HT-29 (cell line): Measurements from ENCODE around the gene CLASP2. TPM values are rescaled to one million over a fixed set of nuclear protein-coding genes. Genes with fewer than 3 reads are reported as not detected.
"Not testable (repeated sequence)": the region's sequence is repeated elsewhere in the genome, so short reads cannot be mapped to it uniquely, and the experiment has no call there.

Source experiments
- DNase-seq: peaks from one replicate; pipeline ENCODE4 v3.0.0-alpha.2; 2015; ENCODE audit warnings: low spot score
- total RNA-seq: library from RNA; depleted of rRNA; stranded (reverse); fragments of >200 nt; shearing (Covaris generic); gene quantifications from 2 replicates; pipeline ENCODE4 v1.2.3, GENCODE V29; 2014

The CLASP2 gene
- total RNA-seq, 1 experiment from 2014 or later = 38.1 TPM

DNA sequence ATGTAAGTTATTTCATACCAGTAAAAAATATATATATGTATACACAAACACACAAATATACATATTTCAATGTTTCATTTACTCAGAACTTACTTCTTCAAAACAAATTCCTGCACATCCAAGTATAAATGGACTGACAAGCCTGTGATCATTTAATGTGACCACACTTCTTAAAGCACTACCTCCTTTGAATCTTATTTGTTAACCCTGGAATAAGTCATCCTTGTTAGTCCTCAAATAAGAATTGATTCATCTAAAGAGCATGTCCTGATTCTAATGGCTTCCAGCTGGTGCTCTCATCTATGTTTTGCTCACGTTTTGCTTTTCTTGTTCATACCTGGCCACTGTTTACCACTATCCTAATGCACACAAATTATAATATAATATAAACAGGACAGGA is 173.9 kb downstream of the CLASP2 start:
- DNase-seq = no peak

DNA sequence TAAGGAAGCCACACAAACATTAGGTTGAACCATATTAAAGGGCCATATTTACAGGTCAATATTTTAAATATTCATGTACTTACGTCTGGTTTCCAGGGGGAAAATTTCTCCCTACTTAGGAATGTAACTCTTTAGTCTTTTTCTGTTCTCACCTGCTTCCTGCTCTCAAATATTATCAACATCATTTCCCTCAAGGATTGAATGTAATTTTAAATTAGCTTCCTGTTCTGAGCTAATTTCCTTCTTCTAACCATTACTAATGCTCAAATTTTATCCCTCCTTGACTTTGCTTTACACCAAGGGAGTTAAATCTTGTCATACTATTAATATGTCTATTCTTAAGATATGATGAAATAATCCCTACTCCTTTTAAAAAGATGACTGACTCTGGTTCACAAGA is 174.5 kb downstream of the CLASP2 start:
- no peak for DNase-seq

DNA sequence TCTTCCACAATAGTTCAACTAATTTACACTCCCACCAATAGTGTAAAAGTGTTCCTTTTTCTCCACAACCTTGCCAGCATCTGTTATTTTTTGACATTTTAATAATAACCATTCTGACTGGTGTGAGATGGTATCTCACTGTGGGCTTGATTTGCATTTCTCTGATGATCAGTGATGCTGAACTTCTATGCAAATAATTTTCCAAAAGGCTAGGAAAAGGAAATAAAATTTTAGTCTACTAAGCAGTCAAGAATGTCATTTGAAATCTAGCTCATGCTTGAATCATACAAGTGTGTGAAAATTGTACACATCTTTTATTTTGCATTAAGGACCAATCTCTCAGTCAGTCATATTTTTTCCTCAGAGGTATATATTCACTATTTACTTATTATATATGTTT is 176.1 kb downstream of the CLASP2 start:
- DNase-seq = no peak

DNA sequence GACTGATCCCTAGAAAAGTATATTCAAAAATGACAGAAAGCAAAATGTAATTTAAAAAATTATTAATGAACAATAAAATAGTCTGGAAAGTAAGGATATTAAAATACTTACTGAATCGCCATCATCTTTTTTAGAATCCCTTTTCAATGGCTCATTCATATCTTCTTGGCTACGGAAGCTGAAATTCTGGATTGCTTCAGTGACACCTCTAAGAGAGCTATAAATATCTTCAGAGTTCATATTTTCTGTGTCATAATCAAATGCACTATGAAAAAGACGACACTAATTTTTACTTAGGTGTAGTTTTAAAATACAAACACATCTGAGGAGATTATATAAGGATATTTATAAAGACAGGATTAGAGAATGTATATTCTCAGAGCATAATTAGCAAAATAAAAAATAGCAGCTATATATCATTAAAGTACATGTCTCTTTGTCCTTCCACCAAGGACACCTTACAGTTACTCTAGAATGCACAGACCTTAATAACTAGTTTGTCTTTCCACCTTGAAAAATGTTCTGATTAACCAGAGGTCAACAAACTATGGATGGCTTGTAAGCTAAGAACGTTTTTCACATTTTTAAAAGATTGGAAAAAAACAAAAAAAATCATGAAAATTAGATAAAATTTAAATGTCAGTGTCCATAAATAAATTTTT is 179.2 kb downstream of the CLASP2 start:
- no peak for DNase-seq

DNA sequence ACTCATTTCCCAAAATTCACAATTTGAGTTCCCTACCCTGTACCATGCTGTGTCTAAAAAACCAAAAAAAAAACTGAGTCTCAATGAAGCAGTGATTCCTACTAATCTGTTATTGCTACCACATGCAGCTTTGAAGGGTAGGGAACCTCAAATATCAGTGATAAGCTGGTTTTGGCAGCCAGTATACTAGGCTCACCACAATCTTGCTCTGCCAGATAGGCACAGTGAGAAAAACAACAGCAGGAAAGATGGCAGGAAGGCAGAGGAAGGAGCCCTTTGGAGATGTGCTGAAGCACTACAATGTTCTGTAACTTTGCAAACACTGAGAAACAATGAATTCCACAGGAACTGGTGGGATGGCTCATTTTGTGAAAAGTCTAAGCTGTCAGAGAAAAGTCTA is 180.9 kb downstream of the CLASP2 start:
- DNase-seq = no peak

DNA sequence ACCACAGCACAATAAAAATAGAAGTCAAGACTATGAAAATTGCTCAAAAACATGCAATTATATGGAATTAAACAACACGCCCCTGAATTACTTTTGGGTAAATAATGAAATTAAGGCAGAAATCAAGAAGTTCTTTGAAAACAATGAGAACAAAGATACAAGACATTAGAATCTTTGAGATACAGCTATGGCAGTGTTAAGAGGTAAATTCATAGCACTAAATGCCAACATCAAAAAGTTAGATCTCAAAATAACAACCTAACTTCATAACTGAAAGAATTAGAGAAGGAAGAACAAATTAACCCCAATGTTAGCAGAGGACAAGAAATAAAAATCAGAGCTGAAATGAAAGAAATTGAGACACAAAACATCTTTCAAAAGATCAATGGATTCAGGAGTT is 191.3 kb downstream of the CLASP2 start:
- no peak for DNase-seq

DNA sequence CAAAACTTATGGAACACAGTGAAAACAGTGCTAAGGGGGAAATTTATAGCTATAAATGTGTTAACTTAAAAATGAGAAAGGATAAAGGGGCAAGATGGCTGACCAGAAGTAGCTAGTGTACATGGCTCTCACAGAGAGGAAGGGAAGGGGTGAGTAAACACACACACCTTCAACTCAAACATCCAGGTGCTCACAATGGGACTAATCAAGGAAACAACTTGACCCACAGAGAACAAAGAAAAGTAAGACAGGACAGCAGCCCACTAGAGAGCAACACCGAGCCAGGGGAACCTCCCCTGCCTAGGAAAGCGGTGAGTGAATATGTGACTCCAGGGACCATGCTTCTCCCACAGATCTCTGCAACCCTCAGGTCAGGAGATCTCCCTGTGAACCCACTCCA is 192.8 kb downstream of the CLASP2 start:
- DNase-seq = no peak

DNA sequence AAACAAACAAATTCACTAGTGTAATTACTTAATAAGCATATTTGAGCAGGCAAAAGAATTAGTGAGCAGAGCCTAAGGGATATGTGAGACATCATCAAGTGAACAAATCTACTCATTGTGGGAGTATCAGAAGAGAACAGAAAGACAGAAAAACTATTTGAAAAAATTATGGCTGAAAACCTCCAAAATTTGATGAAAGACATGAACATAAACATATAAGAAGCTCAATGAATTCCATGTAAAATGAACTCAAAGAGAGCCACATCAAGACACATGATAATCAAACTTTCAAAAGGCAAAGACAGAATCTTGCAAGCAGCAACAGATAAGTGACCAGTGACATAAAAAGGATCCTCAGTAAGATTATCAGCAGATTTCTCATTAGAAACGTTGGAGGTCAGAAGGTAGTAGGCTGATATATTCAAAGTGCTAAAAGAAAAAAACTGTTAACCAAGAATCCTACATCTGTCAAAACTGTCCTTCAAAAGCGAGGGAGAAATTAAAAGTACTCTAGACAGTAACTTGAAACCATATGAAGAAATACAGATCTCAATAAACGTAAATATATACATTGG is 194.9 kb downstream of the CLASP2 start:
- DNase-seq = no peak

DNA sequence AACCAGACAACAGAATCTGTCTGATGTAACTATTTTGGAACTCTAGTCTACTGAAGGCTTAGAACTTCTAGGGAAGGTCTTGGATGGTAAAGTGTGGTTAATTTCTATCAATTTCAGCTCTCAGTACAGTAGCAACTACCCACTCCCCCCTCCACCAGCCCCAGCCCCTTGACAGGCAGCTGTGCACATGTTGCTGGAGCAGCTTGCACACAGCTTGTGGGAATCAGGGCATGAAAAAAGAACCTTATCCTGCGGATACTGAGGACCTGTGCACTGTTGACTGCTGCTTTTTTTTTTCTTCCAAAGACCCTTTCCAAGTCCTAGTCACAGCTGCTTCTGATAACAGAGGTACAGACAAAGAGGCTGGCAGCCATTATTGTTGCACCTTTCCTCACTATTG is 196.3 kb downstream of the CLASP2 start:
- no peak for DNase-seq

DNA sequence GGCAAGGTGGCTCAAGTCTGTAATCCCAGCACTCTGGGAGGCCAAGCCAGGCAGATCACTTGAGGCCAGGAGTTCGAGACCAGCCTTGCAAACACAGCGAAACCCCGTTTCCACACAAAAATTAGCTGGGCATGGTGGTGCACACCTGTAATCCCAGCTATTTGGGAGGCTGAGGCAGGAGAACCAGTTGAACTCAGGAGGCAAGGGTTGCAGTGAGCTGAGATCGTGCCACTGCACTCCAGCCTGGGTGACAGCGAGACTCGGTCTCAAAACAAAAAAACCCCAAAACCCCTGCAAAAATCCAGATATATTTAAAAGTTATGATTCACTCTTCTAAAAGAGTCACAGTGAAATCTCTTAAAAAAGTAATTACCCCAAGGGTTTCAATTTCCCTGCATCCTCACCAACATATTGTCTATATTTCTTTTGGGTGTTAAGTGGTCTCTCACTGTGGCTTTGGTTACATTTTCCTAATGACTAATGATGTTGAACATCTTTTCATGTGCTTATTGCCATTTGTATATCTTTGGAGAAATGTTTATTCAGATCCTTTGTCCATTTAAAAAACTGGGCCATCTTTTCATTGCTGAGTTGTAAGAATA is 204.7 kb downstream of the CLASP2 start:
- DNase-seq = no peak

DNA sequence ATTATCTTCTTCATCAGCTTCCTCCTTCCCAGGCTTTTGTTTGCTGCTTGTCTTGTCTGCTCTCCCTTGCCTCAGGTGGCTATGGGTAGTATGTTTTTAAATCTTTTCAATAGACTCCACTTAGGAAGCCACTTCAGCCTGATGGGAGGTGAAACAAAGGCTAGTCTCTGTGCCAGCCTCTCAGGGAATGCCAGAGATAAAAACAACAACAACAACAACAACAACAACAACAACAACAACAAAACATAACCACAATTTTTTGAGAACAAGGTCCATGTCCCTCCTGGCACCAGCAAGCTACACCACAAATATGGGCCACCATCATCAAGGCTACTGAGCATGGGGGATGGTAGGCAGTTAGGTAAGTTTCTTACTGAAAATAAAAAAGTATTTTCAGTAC is 213.0 kb downstream of the CLASP2 start:
- DNase-seq = no peak

DNA sequence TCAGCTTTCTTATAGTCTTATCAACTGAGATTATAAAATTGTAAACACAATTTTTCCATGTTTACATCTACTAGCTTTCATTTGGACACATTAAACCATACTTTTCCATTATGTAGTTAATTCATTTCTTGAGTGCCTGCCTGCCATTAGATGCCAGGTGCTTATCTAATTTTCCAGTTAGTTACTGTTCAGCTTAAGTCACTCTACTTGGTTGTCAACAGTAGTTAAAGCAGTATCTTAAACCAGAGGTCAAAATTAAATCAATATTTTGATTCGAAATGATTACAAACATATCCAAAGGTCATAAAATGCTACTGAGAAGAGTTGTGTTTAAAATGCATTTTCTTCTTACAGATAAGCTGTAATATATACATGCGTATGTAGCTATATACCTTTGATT is 221.6 kb downstream of the CLASP2 start:
- no peak for DNase-seq

DNA sequence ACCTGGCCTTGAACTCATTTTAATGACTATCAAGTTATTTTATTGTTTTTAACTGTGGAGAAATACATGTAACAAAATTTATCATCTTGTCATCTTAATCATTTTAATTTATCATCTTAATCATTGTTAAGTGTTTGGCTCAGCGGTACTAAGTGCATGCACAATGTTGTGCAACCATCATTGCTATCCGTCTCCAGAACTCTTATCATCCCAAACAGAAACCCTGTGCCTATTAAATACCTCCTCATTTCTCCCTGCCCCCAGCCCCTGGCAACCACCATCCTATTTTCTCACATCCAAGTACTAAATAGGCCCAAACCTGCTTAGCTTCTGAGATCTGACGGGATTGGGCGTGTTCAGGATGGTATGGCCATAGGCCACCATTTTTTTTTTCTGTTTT is 226.3 kb downstream of the CLASP2 start:
- DNase-seq = no peak

DNA sequence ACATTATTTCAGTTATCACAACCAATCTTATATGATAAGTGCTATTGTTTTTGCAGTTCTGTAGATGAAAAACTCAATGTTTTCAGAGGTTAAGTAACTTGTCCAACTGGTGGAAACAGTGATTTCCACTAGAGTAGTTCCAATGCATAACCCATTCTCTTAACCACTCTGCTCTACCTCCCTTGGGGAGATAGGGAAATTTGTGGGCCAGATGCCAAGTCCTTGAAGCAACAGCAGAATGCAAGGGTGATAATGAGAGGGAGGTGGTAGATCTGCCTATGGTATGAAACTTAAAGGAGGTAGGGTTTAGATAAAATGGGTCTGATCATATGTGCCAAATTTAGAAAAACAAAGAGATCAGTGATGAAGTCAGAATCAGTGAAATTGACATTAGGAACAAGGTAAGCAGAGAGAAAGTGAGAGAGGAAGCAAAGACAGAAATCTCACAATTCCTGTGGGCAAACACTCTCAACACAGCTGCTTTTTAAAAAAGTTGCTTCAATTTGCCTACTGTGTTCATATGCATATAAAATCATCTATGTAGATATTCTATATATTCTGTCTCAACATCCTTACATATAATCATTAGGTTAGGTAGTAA is 227.3 kb downstream of the CLASP2 start:
- no peak for DNase-seq

DNA sequence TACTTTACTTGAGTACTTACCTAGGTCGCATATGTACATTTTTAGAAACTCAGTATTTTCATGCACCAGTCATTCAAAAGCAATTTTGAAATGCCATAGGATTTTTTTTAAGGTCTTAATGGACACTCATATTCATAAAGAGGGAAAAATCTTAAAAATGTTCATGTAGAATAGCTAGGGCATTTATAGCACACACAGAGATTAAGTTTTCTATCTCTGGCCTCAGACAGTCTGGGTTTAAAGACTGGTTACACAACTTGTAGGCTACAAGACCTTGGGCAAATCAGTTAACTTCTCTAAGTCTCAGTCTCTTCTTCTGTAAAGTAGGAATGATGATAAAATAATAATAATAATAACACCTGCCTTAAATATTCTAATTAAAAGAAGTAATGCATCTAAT is 229.4 kb downstream of the CLASP2 start:
- no peak for DNase-seq

DNA sequence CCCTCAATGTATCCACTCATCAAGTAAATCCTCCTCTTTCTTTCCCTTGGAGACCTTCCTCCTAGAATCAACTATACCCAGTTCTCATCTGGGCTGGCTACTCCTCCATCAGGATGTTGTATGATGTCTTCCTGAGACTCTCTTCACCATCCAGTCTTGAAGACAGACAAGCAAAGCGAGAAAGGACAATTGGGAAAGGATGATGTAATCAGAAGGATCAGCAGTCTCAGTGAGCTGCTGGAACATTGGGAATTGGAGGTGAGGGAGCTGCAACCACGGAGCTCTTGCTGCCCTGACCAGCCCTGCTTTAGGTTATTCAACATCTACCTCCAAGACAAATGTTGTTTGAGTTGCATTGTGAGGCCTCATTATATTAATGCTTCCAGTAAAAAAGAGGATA is 229.8 kb downstream of the CLASP2 start:
- DNase-seq = no peak

DNA sequence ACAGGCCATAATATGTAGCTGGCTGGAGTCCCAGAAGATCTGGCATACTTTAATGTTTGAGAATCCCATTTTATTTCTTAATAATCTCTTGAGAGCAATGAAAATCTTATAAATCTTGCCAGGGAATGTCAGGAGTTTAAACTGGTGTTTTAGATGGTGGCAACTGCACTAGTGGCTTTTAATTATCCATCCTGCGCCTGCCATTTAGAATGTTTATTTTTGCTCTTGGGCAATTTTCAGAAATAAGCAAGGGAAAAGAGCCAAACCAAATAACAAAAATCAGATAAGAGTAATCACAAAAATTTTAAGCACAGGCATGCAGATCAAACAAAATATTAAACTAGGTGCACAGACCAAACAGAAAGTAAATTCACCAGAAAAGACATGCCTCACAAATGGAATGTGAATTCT is 235.9 kb downstream of the CLASP2 start:
- DNase-seq = no peak

DNA sequence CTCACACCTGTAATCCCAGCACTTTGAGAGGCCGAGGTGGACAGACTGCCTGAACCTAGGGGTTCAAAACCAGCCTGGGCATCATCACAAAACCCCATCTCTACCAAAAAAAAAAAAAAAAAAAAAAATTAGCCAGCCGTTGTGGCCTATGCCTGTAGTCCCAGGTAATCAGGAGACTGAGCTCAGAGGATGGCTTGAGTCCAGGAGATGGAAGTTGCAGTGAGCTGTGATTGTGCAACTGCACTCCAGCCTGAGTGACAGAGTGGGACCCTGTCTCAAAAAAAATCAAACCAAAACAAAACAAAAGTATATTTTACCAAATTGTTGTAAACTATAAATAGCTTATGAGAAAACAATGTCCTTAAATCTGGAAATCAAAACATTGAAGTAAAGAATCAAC is 243.2 kb downstream of the CLASP2 start:
- no peak for DNase-seq

DNA sequence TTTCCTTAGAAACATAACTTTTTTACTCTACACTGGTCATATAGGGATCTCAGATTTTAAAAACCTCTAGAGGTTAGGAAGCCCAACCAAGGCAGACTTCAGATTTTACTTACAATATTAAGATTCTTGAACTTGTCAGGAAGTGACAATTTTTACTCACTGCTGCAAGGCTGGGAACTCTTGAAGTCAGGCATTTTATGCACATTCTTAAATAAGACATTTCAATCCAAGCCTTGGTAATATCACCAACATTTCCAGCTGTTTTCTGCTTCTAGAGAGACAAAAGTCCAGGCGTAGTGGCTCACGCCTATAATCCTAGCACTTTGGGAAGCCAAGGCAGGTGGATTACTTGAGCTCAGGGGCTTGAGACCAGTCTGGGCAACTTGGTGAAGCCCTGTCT is 244.2 kb downstream of the CLASP2 start:
- no peak for DNase-seq

DNA sequence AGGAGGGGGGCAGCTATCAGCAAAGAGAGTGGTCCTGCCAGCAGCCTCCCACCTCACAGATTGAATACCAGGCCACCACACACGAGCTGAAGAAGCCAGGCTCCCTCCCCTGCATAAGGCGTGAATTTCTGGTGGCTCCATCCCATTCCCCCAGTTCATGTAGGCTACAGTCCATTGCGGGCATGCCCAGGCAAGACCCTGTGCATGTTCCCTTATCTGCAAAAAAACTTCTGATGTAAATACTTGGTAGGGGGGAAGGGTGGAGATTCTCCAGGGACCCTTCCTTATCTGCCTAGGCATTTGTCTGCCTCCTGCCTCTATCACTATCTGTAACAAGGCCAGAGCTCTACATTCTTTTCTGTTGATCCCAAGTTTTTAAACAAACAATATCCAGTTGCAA is 250.3 kb downstream of the CLASP2 start:
- no peak for DNase-seq

DNA sequence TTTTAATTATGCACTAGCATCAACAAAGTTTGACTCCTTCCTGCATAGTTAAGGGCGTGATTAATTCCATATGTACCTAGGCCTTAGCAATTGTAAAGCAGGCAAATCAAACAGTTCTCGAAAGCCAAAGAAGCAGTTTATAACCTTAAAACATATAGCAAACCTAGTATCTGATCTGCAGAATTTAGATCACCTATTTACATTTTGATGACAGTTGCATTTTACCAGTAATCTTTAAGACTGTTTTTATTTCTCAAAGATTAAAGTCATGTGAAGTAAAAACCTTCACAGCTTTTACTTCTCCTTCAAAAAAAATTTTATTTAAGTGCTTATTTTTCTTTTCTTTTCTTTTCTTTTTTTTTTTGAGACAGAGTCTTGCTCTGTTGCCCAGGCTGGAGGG is 257.0 kb downstream of the CLASP2 start:
- no peak for DNase-seq

DNA sequence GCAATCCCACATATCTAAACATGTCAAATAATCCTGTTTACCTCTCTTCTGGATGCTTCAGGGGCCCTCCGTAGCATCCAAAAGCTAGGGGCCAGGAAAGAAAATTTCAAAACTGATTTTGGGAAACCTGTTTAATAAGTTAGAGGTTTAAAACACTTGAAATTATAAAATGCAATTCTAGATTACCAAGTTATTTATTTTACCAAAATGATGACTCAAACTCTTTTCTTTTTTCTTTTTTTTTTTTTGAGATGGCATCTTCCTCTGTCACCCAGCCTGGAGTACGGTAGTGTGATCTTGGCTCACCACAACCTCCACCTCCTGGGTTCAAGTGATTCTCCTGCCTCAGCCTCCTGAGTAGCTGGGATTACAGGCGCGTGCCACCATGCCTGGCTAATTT is 258.5 kb downstream of the CLASP2 start:
- not testable (repeated sequence) for DNase-seq

DNA sequence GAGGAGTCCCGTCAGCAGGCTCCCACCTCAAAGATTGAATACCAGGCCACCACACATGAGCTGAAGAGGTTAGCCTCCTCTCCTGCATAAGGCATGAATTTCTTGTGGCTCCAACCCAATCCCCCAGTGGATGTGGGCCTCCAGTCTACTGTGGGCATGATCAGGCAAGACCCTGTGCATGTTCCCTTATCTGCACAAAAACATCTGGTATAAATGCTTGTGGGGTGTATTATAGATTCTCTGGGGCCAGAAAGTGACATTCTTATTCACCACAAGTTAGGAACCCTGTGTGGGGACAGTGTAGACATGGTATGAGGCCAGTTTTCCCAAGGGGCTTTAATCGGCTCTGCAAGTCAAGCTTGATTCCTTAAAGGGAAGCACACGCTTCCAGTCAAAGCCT is 259.6 kb downstream of the CLASP2 start:
- no peak for DNase-seq
